DMS 273 (cell line): ENCODE data around the gene FRS3.

Experiments
- DNase-seq: peaks from one replicate; lab custom pipeline; 2025; ENCODE audit not compliant: unreplicated experiment; lab: John Stamatoyannopoulos, UW

FRS3 gene

DNA sequence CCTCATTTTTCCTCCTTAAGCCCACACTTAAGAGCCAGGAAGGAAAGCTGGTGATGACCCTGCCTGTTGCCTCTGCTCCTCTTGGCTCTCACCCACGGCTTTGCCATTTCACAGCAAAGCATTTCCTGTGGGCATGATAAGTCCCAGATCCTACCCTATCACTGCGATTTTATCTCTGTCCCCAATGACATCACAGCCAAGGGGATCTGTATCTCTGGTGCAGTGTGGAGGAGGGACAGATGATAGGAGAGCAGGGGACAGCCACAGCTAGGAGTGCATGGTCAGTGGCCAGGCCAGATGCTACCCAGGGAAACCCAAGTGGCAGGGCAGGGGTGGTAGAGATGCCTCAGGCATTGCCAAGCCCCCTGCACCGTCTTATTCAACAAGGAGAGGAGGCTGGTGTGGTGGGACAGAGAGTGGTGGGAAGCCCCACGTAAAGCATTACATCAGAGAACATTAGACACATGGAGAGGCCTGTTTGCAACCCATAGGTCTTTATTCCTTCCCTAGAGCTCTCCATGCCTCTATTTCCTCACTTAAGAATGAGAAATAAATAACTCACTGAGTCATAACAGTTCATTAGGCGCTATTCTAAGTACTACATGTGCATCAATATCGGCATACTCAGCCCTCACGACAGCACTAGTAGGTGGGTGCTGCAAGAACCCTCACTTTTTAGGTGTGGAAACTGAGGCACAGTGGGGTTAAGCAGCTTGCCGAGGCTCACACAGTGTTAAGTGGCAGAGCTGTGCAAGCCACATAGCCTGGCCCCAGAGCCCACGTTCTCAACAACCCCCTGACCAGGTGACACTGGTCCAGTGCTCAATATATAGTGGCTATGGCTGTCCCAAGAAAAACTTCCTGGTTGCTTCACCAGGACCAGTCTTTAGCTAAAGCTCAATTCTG is 48.9 kb downstream of the FRS3 start:
- no peak for DNase-seq

DNA sequence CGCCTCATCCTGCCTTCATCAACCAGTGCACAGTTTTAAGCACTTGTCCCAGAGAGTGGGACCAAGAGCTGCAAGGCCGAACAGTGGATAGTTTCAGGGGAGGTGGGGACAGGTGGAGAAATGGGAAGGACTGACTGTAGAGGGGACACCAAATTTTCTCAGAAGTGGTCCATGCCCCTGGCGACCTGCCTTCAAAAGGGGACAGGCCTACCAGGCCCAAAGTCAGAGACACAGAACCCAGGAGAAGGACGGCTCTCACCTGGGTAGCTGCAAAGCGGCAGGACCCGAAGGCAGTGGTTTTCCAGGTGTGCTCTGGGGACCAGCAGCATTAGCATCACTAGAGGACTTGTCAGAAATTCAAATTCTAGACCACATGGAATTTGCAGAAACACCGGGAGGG is 50.1 kb downstream of the FRS3 start:
- no peak for DNase-seq

DNA sequence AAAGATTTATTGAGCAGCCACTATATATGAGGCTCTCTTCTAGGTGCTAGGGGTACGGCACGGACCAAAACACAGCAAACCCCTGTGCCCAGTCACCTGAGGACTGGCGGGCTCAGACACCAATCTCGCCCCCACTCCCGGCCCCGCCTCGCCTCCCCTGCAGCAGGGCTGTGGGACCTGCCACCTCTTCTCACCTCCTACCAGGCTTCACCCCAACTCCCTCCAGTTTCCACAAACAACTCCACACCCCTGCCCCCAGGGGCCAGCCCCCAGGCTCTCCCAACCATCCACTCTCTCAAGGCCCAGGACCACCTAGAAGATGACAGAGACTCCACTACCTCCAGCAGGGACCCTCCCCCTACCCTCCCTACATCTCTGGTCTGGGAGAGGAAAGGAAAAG is 50.7 kb downstream of the FRS3 start:
- DNase-seq: no peak

DNA sequence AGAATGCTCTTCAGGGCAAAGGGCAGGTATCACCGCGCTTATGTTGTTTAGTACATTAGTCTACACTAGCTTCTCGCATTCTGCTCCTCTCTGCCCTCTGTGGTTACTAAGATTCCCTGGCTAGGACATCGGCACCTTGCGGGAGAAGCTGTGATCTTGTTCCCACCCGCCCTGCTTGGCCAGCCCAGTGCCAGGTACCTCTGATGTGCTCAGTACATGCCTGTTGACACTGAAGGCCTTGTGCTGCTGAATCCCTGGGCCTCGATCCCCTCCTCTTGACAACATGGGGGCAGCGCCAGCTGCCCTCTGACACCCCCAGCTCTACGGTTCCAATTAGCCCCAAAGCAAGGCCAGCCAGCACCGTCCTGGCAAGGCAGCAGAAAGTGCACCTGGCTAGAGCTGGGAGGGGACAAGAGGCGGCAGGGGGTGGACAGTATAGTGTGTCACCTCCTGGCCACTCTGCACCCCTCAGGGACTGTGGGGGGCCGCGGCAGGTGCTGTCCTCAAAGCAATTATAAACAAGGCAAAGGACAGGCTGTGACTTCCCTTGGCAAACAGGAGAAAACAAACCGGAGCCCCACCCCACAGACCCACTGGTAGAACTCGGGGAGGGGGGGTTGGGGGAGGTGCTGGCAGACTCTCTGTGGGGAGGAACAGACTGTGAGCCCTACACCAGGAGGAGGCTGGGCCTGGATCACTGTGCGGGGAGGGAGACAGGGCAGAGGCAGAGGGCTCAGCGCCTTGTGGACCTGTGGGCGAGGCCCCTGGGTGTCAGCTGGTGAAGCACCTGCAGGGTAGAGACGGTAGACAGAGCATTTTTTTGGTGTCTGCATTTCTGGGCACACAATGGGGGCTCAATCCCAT is 51.4 kb downstream of the FRS3 start:
- DNase-seq: no peak

DNA sequence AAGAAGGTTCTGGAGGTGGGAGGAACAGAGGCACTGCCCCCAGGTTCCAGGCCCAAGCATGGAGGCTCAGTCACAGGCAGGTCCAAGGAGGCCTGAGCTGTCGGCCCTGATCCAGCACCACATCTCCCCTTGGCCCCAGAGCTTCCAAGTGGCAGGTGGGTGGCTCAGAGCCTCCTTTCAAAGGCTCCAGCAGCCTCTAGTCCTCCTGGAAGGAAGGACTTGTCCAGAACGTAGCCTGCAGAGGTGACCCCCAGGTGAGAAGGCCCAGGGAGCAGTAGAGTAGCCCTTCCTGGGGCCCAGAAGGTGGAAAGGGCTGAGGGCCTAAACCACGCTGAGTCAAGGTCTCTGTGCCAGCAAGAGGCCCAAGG is 52.0 kb downstream of the FRS3 start:
- DNase-seq: no peak

- no peak for DNase-seq
Measured at GRCh38 chr6:41726876-41727275, 52.8 kb downstream of the FRS3 start.

DNA sequence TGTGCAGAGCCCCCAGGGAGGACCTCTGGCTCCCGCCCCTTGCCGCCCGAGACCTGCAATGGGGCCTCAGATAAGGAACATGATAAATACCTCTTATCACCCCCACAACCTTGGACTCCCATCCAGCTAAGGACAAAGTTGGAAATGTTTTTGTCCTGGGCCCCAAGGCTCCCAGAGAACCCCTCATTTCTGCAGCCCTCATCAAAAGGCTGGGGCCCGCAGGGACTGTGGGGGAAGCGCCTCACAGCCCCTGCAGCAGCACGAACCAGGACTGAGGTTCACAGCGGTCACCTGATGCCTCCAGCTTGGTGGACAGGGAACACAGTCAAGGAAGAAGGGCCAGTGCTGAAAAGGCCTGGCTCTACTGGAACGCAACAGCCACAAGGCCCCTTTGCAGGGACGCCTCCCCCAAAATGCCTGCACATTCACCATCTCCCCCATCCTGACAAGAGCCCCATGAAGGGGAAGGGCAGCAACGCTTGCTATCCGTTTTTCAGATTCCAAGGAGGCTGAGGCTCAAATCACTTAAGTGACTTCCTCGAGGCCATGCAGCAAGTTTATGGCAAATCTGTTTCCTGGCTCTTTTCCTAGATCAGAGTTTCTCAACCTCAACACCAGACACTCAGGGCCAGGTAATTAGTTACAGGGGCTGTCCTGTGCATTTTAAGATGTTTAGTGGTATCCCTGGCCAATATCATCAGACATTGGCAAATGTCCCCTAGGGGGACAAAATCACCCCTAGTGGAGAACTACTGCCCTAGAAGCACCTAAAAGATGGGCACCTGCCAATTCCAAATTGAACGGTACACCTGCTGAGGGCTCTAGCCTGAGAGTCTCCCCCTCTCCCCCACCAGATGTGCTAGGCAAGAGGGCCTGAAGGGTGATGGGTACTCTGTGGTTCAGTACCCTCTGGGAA is 54.9 kb downstream of the FRS3 start:
- DNase-seq: no peak

DNA sequence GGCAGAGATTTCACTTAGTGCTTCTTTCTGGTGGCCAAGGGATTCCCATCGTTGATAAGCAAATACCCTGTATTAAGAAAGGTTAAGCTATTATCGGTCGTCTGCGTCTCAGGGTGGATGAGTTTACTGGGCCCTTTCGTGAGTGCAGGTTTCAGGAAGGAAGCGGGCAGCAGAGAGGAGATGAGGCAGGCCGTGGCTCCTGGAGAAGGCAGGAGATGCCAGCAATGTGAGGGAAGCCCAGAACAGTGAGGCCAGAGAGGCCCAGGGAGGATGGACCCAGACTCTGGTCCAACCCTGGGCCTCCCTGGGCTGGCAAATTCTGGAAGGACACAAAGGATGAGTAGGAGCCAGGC is 55.5 kb downstream of the FRS3 start:
- no peak for DNase-seq

DNA sequence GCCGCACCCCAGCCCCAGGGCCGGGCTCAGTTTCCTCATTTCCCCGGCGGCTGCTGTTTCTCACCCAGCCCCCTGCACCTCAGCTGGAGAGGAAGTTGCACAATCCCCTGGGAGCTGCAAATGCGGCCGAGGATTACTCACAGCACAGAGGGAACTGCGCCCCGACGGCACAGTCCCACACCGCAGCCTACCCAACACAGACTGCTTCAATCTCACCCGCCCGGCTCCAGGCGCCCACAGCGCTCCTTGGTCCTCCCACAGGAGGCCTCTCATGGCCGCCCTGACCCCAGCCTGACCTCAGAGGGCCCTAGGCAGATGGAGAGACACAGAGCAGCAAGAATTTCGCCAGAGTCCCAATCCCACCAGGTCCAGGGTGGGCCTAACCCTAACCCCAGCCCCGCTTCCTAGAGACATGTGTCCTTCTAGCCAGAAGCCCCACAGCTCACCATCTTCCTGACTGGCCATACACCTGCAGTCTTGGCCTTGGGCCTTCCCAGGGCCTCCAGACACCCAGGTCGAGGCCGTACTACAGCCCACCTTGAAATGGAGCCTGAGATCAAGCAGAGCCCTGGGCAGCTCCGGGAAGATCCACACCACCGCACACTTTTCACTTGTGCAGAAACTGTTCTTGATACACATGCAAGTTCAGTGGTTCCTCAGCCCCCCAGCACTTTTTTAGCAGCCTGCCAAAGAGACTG is 56.0 kb downstream of the FRS3 start:
- no peak for DNase-seq

DNA sequence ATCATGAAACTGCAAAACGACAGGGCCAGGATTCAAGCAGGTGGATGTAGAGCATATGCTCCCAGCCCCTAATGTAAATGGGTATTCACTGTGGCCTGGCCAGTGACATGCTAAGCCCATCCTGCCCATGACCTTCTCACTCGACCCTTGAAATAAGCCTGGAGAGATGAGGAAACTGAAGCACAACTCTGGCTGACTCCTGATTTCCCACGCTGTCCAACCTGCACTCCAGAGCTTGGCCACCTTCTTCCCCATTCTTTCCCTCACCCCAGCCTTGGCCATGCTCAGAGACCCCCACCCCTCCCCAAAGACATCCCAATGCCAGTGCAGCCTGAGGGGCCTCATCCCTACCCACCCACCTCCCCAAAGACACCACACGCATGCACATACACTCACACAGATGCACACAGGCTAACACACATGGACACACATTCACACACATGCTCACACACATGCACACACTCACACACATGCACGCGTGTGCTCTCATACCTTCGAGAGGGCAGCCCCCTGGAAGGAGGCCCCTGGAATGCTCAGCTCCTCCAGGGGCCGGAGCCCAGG is 56.7 kb downstream of the FRS3 start:
- no peak for DNase-seq

- DNase-seq: peak; percentile 37
Measured at GRCh38 chr6:41721414-41721813, 58.3 kb downstream of the FRS3 start.

DNA sequence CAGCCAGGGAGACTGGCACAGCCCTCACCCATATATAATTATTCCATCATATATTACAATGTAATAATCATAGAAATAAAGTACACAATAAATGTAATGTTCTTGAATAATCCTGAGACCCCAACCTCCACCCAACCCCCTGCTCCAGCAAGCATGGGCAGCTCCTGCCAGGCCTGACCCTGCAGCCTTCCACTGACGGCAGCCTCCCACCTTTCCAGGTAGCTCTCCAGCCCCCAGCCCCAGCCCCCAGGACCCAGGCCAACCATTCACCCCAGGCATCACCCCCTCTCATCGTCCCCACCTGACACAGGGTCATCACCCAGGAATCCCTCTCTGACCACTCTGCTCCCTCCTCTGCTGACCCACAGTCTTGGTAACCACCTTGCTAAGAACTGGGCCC is 58.9 kb downstream of the FRS3 start:
- no peak for DNase-seq

DNA sequence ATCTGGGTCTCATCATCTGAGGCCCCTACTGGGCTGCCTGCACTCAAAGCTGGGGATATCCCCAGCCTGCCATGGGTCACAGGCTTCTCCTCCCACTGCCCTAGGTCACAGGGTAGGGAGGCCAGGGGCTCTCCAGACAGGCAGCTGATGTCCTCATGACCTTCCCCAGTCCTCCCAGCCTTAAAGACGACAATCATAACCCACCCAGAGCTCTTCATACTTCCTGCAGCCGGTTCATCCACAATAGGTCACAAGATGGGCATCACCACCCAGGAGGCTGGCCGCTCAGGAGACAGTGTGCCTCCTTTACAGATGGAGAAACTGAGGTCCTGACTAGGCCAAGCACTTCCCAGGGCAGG is 59.5 kb downstream of the FRS3 start:
- no peak for DNase-seq
